HepG2 (cell line): ENCODE measurements around the gene LRRC25. TPM values are rescaled to one million over a fixed set of nuclear protein-coding genes. Genes with fewer than 3 reads are reported as not detected.

Experiments
- ARID2 ChIP-seq: sonication (generic); formaldehyde crosslinking; IDR thresholded peaks from 2 replicates; pipeline ENCODE4 v1.8.1; 2022; ENCODE audit warnings: mild to moderate bottlenecking, missing genetic modification reagents, borderline replicate concordance
- GATAD2A ChIP-seq: IDR thresholded peaks from 2 replicates; pipeline ENCODE4 v1.6.1; 2016
- HNF1A ChIP-seq, 2 experiments: sonication (generic) in 1 of 2; formaldehyde crosslinking in 1 of 2; IDR thresholded peaks; 2 replicates each; pipeline versions ENCODE4 v1.4.0 to v1.6.1; 2016 to 2020; ENCODE audit warnings: borderline replicate concordance in 1 of 2, low read depth in 1 of 2, mild to moderate bottlenecking in 1 of 2, missing genetic modification reagents in 1 of 2
- HOMEZ ChIP-seq: IDR thresholded peaks from 2 replicates; pipeline ENCODE4 v1.6.1; 2016; ENCODE audit warnings: low read depth
- PRPF4 ChIP-seq: fragments of 200-400 bp; formaldehyde crosslinking; IDR thresholded peaks from 2 replicates; pipeline ENCODE4 v1.6.1; 2016; ENCODE audit warnings: low read length, low read depth; ENCODE audit not compliant: poor library complexity, severe bottlenecking
- RBAK ChIP-seq: sonication (generic); formaldehyde crosslinking; IDR thresholded peaks from 2 replicates; pipeline ENCODE4 v1.5.1; 2020; ENCODE audit warnings: mild to moderate bottlenecking, missing genetic modification reagents
- SKI ChIP-seq: fragments of 450-650 bp; IDR thresholded peaks from one replicate; pipeline ENCODE4 v1.6.1; 2018; ENCODE audit warnings: mild to moderate bottlenecking; ENCODE audit not compliant: partially characterized antibody
- SNAPC4 ChIP-seq: sonication (generic); formaldehyde crosslinking; IDR thresholded peaks from 2 replicates; pipeline ENCODE4 v1.4.0; 2020; ENCODE audit warnings: mild to moderate bottlenecking, missing genetic modification reagents
- TBP ChIP-seq: sonication (generic); formaldehyde crosslinking; IDR thresholded peaks from 2 replicates; pipeline ENCODE4 v1.5.0; 2020; ENCODE audit warnings: missing genetic modification reagents
- ZBTB42 ChIP-seq: sonication (generic); formaldehyde crosslinking; IDR thresholded peaks from 2 replicates; pipeline ENCODE4 v1.5.0; 2020; ENCODE audit warnings: mild to moderate bottlenecking, missing genetic modification reagents
- ZNF138 ChIP-seq: sonication (generic); formaldehyde crosslinking; IDR thresholded peaks from 2 replicates; pipeline ENCODE4 v1.5.0; 2020; ENCODE audit warnings: mild to moderate bottlenecking, low read depth, missing genetic modification reagents
- ZNF329 ChIP-seq: sonication (generic); formaldehyde crosslinking; IDR thresholded peaks from 2 replicates; pipeline ENCODE4 v1.9.0; 2021; ENCODE audit warnings: low read depth, mild to moderate bottlenecking, missing genetic modification reagents
- ZNF337 ChIP-seq: sonication (generic); formaldehyde crosslinking; IDR thresholded peaks from 2 replicates; pipeline ENCODE4 v1.5.1; 2020; ENCODE audit warnings: missing genetic modification reagents, low read depth, mild to moderate bottlenecking, borderline replicate concordance
- ZNF75D ChIP-seq: sonication (generic); formaldehyde crosslinking; IDR thresholded peaks from 2 replicates; pipeline ENCODE4 v1.8.1; 2023; ENCODE audit warnings: missing genetic modification reagents, mild to moderate bottlenecking, borderline replicate concordance
- polyA plus RNA-seq, 8 experiments: library from polyadenylated mRNA; depleted of rRNA in 3 of 8; stranded (reverse) in 7 of 8; unstranded in 1 of 8; fragments of >200 nt; fragmentation: Illumina TruSeq in 4 of 8; extraction: Trizol in 4 of 8; gene quantifications; 2 replicates each; pipeline versions ENCODE4 v1.2.1 to v1.2.3, GENCODE V29; 2011 to 2016; ENCODE audit warnings: low read depth in 4 of 8, missing spikeins in 1 of 8, mixed read lengths in 1 of 8; ENCODE audit not compliant: insufficient read depth in 1 of 8
- total RNA-seq, 5 experiments: library from RNA; depleted of rRNA; stranded (reverse); fragments of >200 nt; fragmentation: Illumina TruSeq; extraction: Trizol; gene quantifications; 2 replicates each; pipeline ENCODE4 v1.2.3, GENCODE V29; 2016; ENCODE audit warnings: low read depth in 1 of 5
- TF ChIP-seq, protein P1 (sequence below): sonication (generic); formaldehyde crosslinking; conservative IDR thresholded peaks from 2 replicates; pipeline ENCODE4 v1.8.0; 2022; ENCODE audit warnings: missing genetic modification reagents

Gene LRRC25
- total and polyA plus RNA-seq, 2 of the 13 experiments (the other 11 are each of a cell fraction or from before 2014, with no cell fraction given): 0.13 to 0.53 TPM

DNA sequence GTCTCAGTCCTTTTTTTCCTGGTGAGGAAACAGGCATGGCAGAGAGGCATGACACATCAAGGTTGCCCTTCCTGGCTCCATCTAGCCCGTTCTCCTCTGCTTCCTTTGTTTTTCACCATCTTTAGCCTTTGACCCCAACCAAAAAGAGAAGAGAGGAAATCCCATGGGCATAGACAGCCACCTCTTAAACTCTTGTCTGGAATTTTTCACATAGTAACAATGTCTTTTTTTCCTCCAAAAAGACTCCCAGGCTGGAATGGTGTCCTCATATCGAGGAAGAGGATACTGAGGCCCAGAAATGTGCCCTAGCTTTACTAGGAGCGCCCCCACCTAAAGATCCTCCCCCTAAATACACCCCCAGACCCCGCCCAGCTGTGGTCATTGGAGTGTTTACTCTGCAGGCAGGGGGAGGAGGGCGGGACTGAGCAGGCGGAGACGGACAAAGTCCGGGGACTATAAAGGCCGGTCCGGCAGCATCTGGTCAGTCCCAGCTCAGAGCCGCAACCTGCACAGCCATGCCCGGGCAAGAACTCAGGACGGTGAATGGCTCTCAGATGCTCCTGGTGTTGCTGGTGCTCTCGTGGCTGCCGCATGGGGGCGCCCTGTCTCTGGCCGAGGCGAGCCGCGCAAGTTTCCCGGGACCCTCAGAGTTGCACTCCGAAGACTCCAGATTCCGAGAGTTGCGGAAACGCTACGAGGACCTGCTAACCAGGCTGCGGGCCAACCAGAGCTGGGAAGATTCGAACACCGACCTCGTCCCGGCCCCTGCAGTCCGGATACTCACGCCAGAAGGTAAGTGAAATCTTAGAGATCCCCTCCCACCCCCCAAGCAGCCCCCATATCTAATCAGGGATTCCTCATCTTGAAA lies 11.5 kb downstream of the LRRC25 start, which contains the start of gene GDF15 (continued):
- TF ChIP-seq ZNF75D (CRISPR knock-in tag) (no peak), HOMEZ (CRISPR knock-in tag) (no peak), PRPF4 (no peak), ZNF337 (CRISPR knock-in tag) (no peak), RBAK (CRISPR knock-in tag) (no peak), ZNF138 (CRISPR knock-in tag) (no peak; the same call in 1 of the 2 replicates), SNAPC4 (CRISPR knock-in tag) (no peak; the same call in 1 of the 2 replicates), ZNF329 (CRISPR knock-in tag) (peak; percentile 85), SKI (peak; percentile 93), TBP (peak; percentile 98; the same call in 1 of the 2 replicates), HNF1A (IDR thresholded peaks at IDR 0.05; ENCODE audit: low read depth) (0 out of 2 replicates have a peak, but pooled peaks have one; percentile 25), HNF1A (CRISPR knock-in tag; IDR thresholded peaks at IDR 0.05; ENCODE audit: borderline replicate concordance) (peak; percentile 79; the same call in 1 of the 2 replicates), ZBTB42 (peak; percentile 83; the same call in 1 of the 2 replicates), GATAD2A (peak; percentile 70), ARID2 (CRISPR knock-in tag) (no peak; the same call in 1 of the 2 replicates)
- TF ChIP-seq, protein P1, sequence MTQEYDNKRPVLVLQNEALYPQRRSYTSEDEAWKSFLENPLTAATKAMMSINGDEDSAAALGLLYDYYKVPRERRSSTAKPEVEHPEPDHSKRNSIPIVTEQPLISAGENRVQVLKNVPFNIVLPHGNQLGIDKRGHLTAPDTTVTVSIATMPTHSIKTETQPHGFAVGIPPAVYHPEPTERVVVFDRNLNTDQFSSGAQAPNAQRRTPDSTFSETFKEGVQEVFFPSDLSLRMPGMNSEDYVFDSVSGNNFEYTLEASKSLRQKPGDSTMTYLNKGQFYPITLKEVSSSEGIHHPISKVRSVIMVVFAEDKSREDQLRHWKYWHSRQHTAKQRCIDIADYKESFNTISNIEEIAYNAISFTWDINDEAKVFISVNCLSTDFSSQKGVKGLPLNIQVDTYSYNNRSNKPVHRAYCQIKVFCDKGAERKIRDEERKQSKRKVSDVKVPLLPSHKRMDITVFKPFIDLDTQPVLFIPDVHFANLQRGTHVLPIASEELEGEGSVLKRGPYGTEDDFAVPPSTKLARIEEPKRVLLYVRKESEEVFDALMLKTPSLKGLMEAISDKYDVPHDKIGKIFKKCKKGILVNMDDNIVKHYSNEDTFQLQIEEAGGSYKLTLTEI (CRISPR knock-in tag): no peak
